ENCODE data around the gene TRABD2A.
"Not testable (repeated sequence)": the region's sequence is repeated elsewhere in the genome, so short reads cannot be mapped to it uniquely, and the experiment has no call there.

- TF ChIP-seq, protein P1, sequence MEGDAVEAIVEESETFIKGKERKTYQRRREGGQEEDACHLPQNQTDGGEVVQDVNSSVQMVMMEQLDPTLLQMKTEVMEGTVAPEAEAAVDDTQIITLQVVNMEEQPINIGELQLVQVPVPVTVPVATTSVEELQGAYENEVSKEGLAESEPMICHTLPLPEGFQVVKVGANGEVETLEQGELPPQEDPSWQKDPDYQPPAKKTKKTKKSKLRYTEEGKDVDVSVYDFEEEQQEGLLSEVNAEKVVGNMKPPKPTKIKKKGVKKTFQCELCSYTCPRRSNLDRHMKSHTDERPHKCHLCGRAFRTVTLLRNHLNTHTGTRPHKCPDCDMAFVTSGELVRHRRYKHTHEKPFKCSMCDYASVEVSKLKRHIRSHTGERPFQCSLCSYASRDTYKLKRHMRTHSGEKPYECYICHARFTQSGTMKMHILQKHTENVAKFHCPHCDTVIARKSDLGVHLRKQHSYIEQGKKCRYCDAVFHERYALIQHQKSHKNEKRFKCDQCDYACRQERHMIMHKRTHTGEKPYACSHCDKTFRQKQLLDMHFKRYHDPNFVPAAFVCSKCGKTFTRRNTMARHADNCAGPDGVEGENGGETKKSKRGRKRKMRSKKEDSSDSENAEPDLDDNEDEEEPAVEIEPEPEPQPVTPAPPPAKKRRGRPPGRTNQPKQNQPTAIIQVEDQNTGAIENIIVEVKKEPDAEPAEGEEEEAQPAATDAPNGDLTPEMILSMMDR (conservative IDR thresholded peaks at IDR 0.05 in 1 of 2, IDR thresholded peaks at IDR 0.05 in 1 of 2; ENCODE audit: low read depth in 1 of 2, low read length in 2 of 2) = not testable (repeated sequence)
- TF ChIP-seq EZH2 (IDR thresholded peaks at IDR 0.05; ENCODE audit: low read length, missing control alignments) = not testable (repeated sequence)
Observed at GRCh38 chr2:84868327-84868726, 12.6 kb downstream of the TRABD2A start.
